Hypothalamus (tissue), 51 donors: ENCODE results near the gene SLFN12.
"Not testable (repeated sequence)": the region's sequence is repeated elsewhere in the genome, so short reads cannot be mapped to it uniquely, and the experiment has no call there.

ENCODE experiments used
- DNase-seq, 51 donors: peaks; one replicate each; lab custom pipeline; 2025; lab: John Stamatoyannopoulos, UW

The SLFN12 gene

GRCh38 chr17:35432176-35433074 lies at the start of gene SLFN12:
Gene SLFN12, minus strand, starts transcription at chr17:35432500. Its CDS starts 9,472 bp downstream, at chr17:35423028.
- peak in 14 of 51 donors; percentile 7 to 37 (median 24) for DNase-seq

DNA sequence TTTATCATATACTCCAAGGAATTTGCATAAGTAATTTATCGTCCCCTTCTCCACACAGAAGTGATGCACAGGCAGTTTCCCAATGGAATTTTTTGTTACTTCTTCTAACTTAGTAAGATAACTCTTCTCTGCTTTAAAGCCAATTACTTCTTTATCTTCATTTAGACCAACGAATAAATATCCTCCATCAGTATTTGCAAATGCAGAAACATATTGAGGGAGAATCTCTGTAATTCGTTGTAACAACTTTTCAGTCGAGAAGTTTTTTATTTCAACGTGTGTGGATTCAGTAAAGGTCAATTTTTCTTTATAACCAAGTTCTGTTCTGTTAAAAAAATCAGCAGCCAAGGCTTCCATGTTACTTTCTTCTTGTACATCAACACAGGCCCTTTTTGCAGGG lies 47.0 kb upstream of the SLFN12 start:
- DNase-seq: no peak

DNA sequence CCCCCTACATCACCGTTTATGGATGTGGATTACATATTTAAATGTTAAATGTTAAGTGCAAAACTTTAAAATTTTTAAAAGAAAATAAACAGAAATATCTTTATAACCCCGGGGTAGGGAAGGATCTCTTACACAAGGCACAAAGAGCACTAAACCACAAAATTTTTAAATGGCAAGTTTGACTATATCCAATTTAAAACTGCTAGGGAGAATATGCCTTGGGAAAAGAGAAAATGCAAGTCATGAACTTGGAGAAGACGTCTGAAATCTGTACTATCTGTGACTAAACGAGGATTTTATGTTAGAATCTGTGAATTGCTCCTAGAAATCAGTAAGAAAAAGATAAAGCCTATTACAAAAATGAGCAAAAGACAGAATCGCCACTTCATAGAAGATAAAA lies 44.9 kb upstream of the SLFN12 start:
- DNase-seq: no peak

DNA sequence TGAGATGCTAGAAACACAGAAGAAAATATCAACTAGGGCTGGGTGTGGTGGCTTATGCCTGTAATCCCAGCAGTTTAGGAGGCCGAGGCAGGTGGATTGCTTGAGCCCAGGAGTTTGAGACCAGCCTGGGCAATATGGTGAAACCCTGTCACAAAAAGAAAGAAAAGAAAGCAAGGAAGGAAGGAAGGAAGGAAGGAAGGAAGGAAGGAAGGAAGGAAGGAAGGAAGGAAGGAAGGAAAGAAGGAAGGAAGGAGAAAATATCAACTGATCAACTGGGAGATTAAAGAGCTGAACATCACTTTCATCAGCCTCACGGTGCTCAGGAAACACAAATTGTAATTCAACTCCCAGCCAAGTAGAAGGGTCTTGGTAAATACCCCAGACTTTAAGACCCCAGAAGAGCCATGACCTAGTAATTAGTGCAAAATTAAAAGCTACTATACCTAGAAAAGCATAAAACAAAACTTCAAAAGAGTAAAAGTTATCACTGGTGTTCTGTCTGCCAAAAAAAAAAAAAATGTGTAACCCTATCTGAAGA lies 44.1 kb upstream of the SLFN12 start:
- no peak for DNase-seq

DNA sequence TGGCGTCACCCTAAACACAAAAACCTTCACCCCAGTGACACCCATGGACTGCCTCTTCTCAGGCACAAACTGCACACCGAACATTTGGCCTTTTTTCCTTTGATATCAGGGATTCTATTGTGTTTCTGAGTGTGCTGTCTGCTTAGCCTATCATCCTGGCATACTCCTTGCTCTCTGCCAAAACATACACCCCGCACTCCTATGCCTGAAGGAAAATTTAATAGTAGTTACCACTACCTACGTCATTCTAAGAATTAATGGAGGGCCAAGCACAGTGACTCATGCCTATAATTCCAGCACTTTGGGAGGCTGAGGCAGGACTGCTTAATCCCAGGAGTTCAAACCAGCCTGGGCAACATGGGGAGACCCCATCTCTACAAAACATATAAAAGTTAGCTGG lies 36.2 kb upstream of the SLFN12 start:
- DNase-seq: no peak

- DNase-seq: no peak
Measured at GRCh38 chr17:35467824-35468223, 35.5 kb upstream of the SLFN12 start.

DNA sequence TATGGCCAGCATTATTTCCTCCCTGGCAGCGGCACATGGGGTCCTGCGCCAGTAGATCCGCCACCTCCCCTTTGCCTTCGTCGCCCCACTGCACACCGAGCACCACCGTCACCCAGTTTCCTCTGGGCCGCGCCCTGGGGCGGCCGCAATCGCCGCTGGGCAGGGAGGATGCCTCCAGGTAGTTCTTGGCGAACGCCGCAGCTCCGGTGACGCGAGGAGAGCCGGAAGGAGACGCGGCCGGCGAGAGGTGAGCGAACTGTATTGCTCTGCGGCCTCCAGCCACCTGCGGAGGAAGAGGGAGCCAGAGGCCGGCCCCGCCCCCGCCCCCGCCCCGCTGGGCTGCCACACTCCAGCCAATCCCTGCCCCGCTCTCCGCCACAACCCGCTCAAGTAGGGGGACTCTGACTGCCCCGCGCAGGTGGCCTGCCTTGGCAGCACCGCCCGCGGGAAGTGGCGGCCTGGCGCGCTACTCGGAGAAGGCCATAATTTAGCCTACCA lies 28.1 kb upstream of the SLFN12 start:
- no peak for DNase-seq

DNA sequence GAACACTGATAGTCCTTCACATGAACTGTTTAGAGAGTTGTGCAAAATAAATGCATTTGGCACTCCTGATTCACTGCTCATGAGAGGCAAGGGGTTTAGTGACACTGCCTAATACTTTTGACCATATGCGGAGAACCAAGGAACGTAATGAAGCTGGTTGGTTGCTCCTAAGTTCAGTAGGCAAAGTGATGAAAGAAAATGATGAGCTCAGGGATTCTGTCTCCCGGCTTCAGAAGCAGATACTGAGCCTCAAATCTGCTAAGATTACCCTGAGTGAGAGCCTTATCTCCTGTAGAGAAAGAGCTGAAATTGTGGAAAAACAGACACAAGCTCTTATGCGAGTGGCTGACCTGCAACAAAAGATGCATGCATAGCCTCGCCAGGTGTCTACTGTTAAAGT lies 21.7 kb upstream of the SLFN12 start:
- DNase-seq: not testable (repeated sequence)

DNA sequence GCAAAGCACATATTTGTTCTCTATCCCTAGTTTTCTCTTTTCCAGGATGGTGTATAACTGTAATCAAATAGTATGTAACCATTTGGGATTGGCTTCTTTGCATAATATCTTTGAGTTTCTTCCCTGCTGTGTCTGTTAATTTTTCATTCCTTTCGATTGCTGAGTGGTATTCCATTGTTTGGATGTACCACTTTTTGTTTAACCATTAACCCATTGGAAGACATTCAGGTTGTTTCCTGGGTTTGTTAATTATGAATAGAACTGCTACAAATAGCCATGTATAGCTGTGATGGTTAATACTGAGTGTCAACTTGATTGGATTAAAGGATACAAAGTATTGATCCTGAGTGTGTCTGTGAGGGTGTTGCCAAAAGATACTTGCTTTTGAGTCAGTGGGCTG lies 20.9 kb upstream of the SLFN12 start:
- DNase-seq: no peak

DNA sequence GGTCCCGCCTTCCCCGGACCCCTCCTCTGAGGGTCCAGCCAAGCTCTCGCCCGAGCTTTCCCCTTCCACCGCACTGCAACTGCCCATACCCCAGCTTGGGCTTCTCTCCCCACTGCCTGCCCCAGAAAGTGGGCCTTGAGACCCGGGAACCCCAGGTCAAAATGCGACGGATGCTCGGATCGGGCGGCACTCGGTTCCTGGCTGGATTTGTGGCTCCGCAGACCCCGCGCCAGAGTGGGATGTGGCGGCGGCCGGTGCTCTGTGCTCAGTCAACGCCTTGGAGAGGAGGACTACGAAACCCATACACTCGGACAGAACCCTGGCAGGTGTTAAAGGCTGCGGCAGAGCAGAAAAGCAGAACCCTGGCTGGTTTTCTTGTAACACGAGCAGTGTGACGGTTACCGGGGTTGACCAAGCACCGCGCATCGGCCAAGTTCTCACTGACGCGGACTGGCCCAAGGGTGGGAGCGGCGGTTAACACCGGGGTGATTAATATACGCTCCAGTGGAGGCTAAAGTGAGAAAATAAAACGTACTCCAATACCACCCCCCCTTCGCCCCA lies 17.2 kb upstream of the SLFN12 start:
- no peak for DNase-seq

- DNase-seq: no peak
Measured at GRCh38 chr17:35448899-35449227, 16.6 kb upstream of the SLFN12 start.

- peak in 10 of 51 donors; percentile 2 to 35 (median 4) for DNase-seq
Measured at GRCh38 chr17:35448214-35448898, 16.1 kb upstream of the SLFN12 start, which contains the start of gene SLFN13. Gene SLFN13, minus strand, starts transcription at chr17:35448766. Its CDS starts 3,086 bp downstream, at chr17:35445680.

DNA sequence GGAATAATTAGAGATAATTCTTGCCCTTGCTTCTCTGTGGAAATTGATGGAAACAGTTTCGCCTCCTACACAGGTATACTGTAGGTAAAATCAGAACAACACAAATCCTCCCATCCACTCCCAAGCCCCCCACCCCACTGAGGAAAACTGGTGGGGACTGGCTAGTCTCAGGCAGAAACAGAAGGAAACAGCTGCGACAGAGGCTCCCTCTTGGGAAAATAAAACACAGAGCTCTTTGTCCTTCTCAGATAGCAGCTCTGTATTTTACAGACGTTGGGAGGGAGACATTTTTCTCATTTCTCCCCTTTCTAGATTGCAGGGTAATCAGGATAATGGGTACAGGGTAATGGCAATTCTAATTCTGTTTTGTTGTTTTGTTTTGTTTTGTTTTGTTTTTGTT lies 15.2 kb upstream of the SLFN12 start:
- DNase-seq: no peak

DNA sequence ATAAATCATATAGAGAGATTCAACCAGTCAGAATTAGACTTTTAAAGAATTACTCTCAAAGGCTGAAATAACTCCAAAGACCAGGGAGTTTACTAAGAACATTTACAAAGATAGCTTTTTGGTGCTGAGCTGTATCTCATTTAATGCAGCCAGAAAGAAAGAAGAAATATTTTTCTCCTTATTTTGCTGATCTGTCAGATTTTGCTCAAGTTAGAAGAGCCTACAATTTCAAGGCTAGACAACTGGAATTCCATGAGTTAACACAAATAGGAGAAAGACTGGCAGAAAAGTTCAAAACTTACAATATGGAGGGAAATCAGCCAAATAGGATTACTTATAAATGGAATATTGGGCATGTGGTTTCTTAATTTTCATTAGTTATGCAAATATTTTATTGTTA lies 6.1 kb upstream of the SLFN12 start:
- DNase-seq: no peak

- peak in 8 of 51 donors; percentile 2 to 40 (median 20) for DNase-seq
Measured at GRCh38 chr17:35433075-35433894, 985 bp upstream of the SLFN12 start.

DNA sequence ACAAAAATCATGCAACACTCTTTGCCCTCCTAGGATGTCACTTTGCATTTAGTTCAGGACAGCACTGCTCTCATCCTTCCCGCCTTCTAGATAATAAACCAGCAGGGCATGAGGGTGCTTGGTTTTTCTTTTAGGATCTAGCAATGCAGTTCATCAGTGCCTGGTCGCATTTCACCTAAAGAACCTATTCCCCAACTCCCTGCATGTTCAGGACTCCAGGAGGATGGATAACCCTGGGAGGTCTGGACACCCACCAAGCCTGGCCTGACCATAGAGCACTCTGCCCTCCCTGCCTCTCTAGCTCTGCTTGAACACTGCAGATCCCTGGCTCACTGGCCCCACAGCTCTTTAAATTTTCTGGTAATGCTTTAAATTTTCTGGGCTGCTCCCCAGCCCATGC lies 2.6 kb downstream of the SLFN12 start:
- no peak for DNase-seq

DNA sequence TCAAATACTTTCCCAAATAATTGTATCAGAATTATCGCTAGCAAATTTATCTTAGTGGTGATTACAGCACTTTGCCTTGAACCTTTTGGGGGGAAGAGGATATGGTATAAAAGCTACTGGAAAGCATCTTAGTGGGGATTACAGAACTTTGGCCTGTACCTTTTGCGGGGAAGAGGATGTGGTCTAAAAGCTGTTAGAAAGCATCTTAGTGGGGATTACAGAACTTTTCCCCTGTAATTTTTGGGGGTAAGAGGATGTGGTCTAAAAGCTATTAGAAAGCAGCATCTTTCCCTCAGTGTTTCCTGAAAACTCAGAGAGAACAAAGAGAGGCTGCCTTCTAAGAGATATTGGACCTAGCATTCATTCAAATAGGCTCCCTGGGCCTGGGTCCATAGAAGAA lies 4.1 kb downstream of the SLFN12 start:
- no peak for DNase-seq

GRCh38 chr17:35423761-35424160 lies 8.5 kb downstream of the SLFN12 start:
- DNase-seq: no peak

GRCh38 chr17:35421069-35421468 lies 11.2 kb downstream of the SLFN12 start:
- DNase-seq: not testable (repeated sequence)

- DNase-seq: no peak
Measured at GRCh38 chr17:35416659-35417058, 15.6 kb downstream of the SLFN12 start.
